SK-N-SH (cell line): ENCODE measurements around the gene TYW1B. TPM values are rescaled to one million over a fixed set of nuclear protein-coding genes. Genes with fewer than 3 reads are reported as not detected.
"Not testable (repeated sequence)": the region's sequence is repeated elsewhere in the genome, so short reads cannot be mapped to it uniquely, and the experiment has no call there.

Experiments used
- CTCF ChIA-PET: fragments of 300-600, 350-600 bp; formaldehyde crosslinking; extraction: SDS; loops from one replicate; lab custom pipeline; 2021; lab: Yijun Ruan, JAX
- POLR2A ChIA-PET: fragments of 350-600 bp; sonication (Branson Sonifier 250); formaldehyde crosslinking; extraction: SDS; loops from one replicate; lab custom pipeline; 2020; ENCODE audit warnings: antibody characterized with exemption, inconsistent platforms; lab: Yijun Ruan, JAX
- DNase-seq: peaks from one replicate; pipeline ENCODE4 v3.0.0; 2012
- H2AFZ ChIP-seq: fragments of 200-600 bp; sonication (generic); 2 replicates; pipeline ENCODE4 v1.8.1; 2016; ENCODE audit warnings: antibody characterized with exemption, mild to moderate bottlenecking, low read depth
- H3F3A ChIP-seq: fragments of 200-600 bp; sonication (generic); replicated peaks from 2 replicates; pipeline ENCODE3; 2016; ENCODE audit warnings: antibody characterized with exemption, mild to moderate bottlenecking; ENCODE audit not compliant: insufficient read depth
- H3K27ac ChIP-seq, 2 experiments: fragments of 200-500 bp in 1 of 2; fragments of 200-600 bp in 1 of 2; sonication (Bioruptor generic) in 1 of 2; sonication (generic), shearing (Covaris generic) in 1 of 2; 2 replicates each; pipeline versions ENCODE4 v1.5.1 to v1.6.1; 2014 to 2016; ENCODE audit warnings: low read depth in 2 of 2, inconsistent platforms in 1 of 2, low read length in 1 of 2, mild to moderate bottlenecking in 1 of 2, mixed read lengths in 1 of 2
- H3K27me3 ChIP-seq: fragments of 200-600 bp; sonication (generic), shearing (Covaris generic); 2 replicates; pipeline ENCODE4 v1.6.1; 2016; ENCODE audit warnings: mixed run types; ENCODE audit not compliant: insufficient read depth
- H3K36me3 ChIP-seq, 2 experiments: fragments of 200-500 bp in 1 of 2; fragments of 200-600 bp in 1 of 2; sonication (Bioruptor generic) in 1 of 2; sonication (generic) in 1 of 2; replicated peaks in 1 of 2; 2 replicates each; pipeline versions ENCODE3 to v1.5.1; 2014 to 2016; ENCODE audit warnings: low read length in 1 of 2, mild to moderate bottlenecking in 1 of 2; ENCODE audit not compliant: insufficient read depth in 2 of 2, control insufficient read depth in 1 of 2
- H3K4me1 ChIP-seq, 2 experiments: fragments of 200-500 bp in 1 of 2; fragments of 200-600 bp in 1 of 2; sonication (Bioruptor generic) in 1 of 2; sonication (generic), shearing (Covaris generic) in 1 of 2; 2 replicates each; pipeline versions ENCODE4 v1.5.1 to v1.6.1; 2014 to 2016; ENCODE audit warnings: low read depth in 1 of 2, low read length in 1 of 2, mixed run types in 1 of 2; ENCODE audit not compliant: insufficient read depth in 2 of 2, control insufficient read depth in 1 of 2
- H3K4me2 ChIP-seq: fragments of 200-600 bp; sonication (generic), shearing (Covaris generic); 2 replicates; pipeline ENCODE4 v1.6.1; 2017; ENCODE audit warnings: mixed run types
- H3K4me3 ChIP-seq, 2 experiments: fragments of 200-500 bp in 1 of 2; fragments of 200-600 bp in 1 of 2; sonication (Bioruptor generic) in 1 of 2; sonication (generic), shearing (Covaris generic) in 1 of 2; 2 replicates each; pipeline versions ENCODE4 v1.5.1 to v1.8.1; 2014 to 2016; ENCODE audit warnings: low read depth in 2 of 2, inconsistent platforms in 1 of 2, low read length in 1 of 2, mild to moderate bottlenecking in 1 of 2, mixed read lengths in 1 of 2, moderate library complexity in 1 of 2
- H3K79me2 ChIP-seq: fragments of 200-600 bp; sonication (generic); 2 replicates; pipeline ENCODE4 v1.8.1; 2017; ENCODE audit warnings: mild to moderate bottlenecking; ENCODE audit not compliant: insufficient read depth
- H3K9ac ChIP-seq: fragments of 200-600 bp; sonication (generic); 2 replicates; pipeline ENCODE4 v1.6.1; 2017; ENCODE audit warnings: mixed run types
- H3K9me2 ChIP-seq: fragments of 200-600 bp; sonication (generic); 2 replicates; pipeline ENCODE4 v1.6.1; 2017; ENCODE audit warnings: mixed run types
- H3K9me3 ChIP-seq: fragments of 200-600 bp; sonication (generic); 2 replicates; pipeline ENCODE4 v1.6.1; 2017; ENCODE audit warnings: mixed run types, mild to moderate bottlenecking, moderate library complexity
- H4K20me1 ChIP-seq: fragments of 200-600 bp; sonication (generic); 2 replicates; pipeline ENCODE4 v1.6.1; 2017; ENCODE audit warnings: mild to moderate bottlenecking, mixed run types; ENCODE audit not compliant: insufficient read depth
- CHD2 ChIP-seq: fragments of 150-350 bp; IDR thresholded peaks from 2 replicates; pipeline ENCODE4 v1.6.1; 2018; ENCODE audit warnings: low read length; ENCODE audit not compliant: partially characterized antibody
- ELF1 ChIP-seq: IDR thresholded peaks from 2 replicates; pipeline ENCODE4 v1.4.0; 2012
- FOSL2 ChIP-seq: IDR thresholded peaks from 2 replicates; pipeline ENCODE4 v1.4.0; 2012; ENCODE audit warnings: low read depth, mild to moderate bottlenecking, moderate library complexity, borderline replicate concordance
- GATA2 ChIP-seq: sonication (generic); formaldehyde crosslinking; IDR thresholded peaks from 2 replicates; pipeline ENCODE4 v1.5.0; 2020; ENCODE audit warnings: mild to moderate bottlenecking, missing genetic modification reagents
- MEF2A ChIP-seq: IDR thresholded peaks from 2 replicates; pipeline ENCODE4 v1.4.0; 2012; ENCODE audit warnings: low read depth, borderline replicate concordance
- NFIC ChIP-seq: IDR thresholded peaks from 2 replicates; pipeline ENCODE4 v1.4.0; 2012; ENCODE audit warnings: borderline replicate concordance
- NRF1 ChIP-seq: IDR thresholded peaks from 2 replicates; pipeline ENCODE4 v1.6.1; 2012; ENCODE audit warnings: low read depth, mild to moderate bottlenecking, low read length
- POLR2AphosphoS5 ChIP-seq: IDR thresholded peaks from 2 replicates; pipeline ENCODE4 v1.6.1; 2012; ENCODE audit warnings: low read depth, low read length
- RAD21 ChIP-seq: IDR thresholded peaks from 2 replicates; pipeline ENCODE4 v1.6.1; 2012; ENCODE audit warnings: mild to moderate bottlenecking, low read length
- RFX5 ChIP-seq: IDR thresholded peaks from 2 replicates; pipeline ENCODE4 v1.6.1; 2012; ENCODE audit warnings: mild to moderate bottlenecking, improper control_type of control experiment, low read length
- SIN3A ChIP-seq: IDR thresholded peaks from 2 replicates; pipeline ENCODE4 v1.6.1; 2012; ENCODE audit warnings: low read depth, mild to moderate bottlenecking, low read length, moderate library complexity, borderline replicate concordance
- TCF12 ChIP-seq: IDR thresholded peaks from 2 replicates; pipeline ENCODE4 v1.4.0; 2012
- TEAD4 ChIP-seq: IDR thresholded peaks from 2 replicates; pipeline ENCODE4 v1.4.0; 2012; ENCODE audit warnings: mild to moderate bottlenecking, borderline replicate concordance; ENCODE audit not compliant: insufficient read depth
- WGBS: methylation state at CpG from one replicate; pipeline ENCODE4 v1.1.6; 2017; ENCODE audit warnings: low lambda C conversion rate; 5-methylcytosine and 5-hydroxymethylcytosine counted together
- polyA plus RNA-seq, 3 experiments: library from polyadenylated mRNA; depleted of rRNA; stranded (reverse); fragments of >200 nt; gene quantifications; 2 replicates each; pipeline ENCODE4 v1.2.3, GENCODE V29; 2012
- TF ChIP-seq, protein P1 (sequence below): IDR thresholded peaks from 2 replicates; pipeline ENCODE4; 2012
- TF ChIP-seq, protein P2 (sequence below): fragments of 200-600 bp; sonication (generic); IDR thresholded peaks from 2 replicates; pipeline ENCODE4 v1.6.1; 2017; ENCODE audit warnings: antibody characterized with exemption, mild to moderate bottlenecking, moderate library complexity
- TF ChIP-seq, protein P3 (sequence below): IDR thresholded peaks from 2 replicates; pipeline ENCODE4 v1.4.0; 2012; ENCODE audit warnings: low read depth
- TF ChIP-seq, protein P4 (sequence below): fragments of 150-350 bp; IDR thresholded peaks from 2 replicates; pipeline ENCODE4 v1.6.1; 2017; ENCODE audit warnings: antibody characterized with exemption, low read length, low read depth, borderline replicate concordance
- TF ChIP-seq, protein P5 (sequence below): IDR thresholded peaks from 2 replicates; pipeline ENCODE4 v1.4.0; 2012; ENCODE audit warnings: low read depth, borderline replicate concordance

TYW1B gene
- polyA plus RNA-seq, 1 of the 3 experiments (the other 2 are of a cell fraction) = 1.4 TPM

DNA sequence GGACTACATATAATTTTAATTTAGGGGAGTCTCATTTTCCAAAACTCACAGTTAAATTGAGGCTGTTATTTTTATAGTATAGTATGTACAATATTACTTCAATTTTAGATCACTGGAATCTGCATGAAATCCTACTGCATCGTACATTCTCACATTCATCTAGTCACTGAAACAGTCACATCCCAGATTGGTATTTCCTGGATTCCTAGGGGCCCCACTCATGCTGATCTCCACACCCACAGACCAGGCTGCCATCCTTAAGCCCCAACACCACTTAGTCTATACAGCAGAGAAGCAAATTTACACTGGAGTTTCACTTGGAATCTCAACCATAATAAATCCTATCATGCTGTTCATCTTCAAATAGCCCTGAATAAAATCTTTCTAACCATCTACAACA is 26.4 kb downstream of the TYW1B start:
- H3K4me2 ChIP-seq = peak overlapping the region; percentile 42; the same call in 1 of the 2 replicates
- H3K4me1 ChIP-seq, H3K4me3 ChIP-seq, H4K20me1 ChIP-seq, DNase-seq, H3K9me2 ChIP-seq, H3K79me2 ChIP-seq, H2AFZ ChIP-seq, H3K27me3 ChIP-seq, CTCF ChIA-PET, POLR2A ChIA-PET, H3K9me3 ChIP-seq: not testable (repeated sequence)
- H3F3A ChIP-seq = peaks cover 23% of the 10 kb centered on the region
- TF ChIP-seq, protein P1, sequence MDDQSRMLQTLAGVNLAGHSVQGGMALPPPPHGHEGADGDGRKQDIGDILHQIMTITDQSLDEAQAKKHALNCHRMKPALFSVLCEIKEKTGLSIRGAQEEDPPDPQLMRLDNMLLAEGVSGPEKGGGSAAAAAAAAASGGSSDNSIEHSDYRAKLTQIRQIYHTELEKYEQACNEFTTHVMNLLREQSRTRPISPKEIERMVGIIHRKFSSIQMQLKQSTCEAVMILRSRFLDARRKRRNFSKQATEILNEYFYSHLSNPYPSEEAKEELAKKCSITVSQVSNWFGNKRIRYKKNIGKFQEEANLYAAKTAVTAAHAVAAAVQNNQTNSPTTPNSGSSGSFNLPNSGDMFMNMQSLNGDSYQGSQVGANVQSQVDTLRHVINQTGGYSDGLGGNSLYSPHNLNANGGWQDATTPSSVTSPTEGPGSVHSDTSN = 0 out of 2 replicates have a peak, but pooled peaks have one; percentile 3
- TF ChIP-seq ELF1 = peak; percentile 44; the same call in 1 of the 2 replicates
- H3K36me3 ChIP-seq = peaks cover 0 to 21% of the 10 kb centered on the region in 2 experiments
- 5% methylated on average over 1 of the region's 1 CpG for WGBS
- H3K27ac ChIP-seq = peak overlapping the region; percentile 45 to 78; a peak in 3 of 4 replicates
- H3K9ac ChIP-seq = peak overlapping the region; percentile 9; the same call in 1 of the 2 replicates

DNA sequence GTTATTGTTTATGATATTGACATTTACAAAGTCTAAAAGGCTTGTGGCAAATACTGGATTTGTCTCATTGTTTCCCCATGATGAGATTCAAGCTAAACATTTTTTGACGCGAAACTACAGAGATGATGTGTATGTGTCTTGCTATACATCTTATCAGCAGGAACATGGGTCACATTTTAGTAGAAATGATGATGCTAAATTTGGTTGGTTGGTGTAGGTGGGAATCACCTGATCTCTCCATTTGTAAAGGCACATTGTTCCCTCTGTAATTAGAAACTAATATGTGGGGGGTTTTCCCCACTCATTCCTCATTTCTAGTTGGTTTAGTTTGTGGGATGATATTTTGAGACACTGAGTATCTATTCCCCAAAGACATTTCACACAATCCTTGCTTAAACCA is 32.6 kb downstream of the TYW1B start:
- peaks cover 0 to 18% of the 10 kb centered on the region in 2 experiments for H3K36me3 ChIP-seq
- H3K4me3 ChIP-seq, H3K9ac ChIP-seq, POLR2A ChIA-PET, DNase-seq, H3K27ac ChIP-seq, H3F3A ChIP-seq, H3K4me1 ChIP-seq, H3K9me3 ChIP-seq, H2AFZ ChIP-seq, H3K9me2 ChIP-seq, H3K79me2 ChIP-seq, H4K20me1 ChIP-seq, CTCF ChIA-PET, H3K27me3 ChIP-seq, H3K4me2 ChIP-seq: not testable (repeated sequence)
- WGBS = 95% methylated on average over 2 of the region's 2 CpGs

DNA sequence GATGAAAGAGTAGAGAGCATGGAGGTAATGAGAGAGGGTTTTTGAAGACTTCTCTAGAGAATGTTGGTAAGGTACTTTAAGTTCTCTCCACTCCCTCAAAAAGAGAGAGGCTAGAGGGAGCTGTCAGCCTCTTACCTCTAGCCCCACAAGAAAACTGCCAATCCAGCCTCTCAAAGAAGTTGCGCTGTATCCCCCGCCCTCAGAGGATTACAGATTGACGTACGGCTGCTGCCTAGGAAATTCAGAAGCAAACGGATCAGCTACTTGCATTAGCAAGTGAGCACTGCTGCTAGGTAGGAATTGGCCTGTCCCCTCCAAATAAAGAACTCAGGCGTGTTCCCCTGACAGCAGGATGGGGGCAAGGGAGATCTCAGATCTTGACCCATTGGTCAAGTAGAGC is 34.2 kb downstream of the TYW1B start:
- peaks cover 0 to 12% of the 10 kb centered on the region in 2 experiments for H3K36me3 ChIP-seq
- H3F3A ChIP-seq = no peaks in the 10 kb centered on the region
- H3K79me2 ChIP-seq = no peaks in the 10 kb centered on the region
- H3K27me3 ChIP-seq = no peaks in the 10 kb centered on the region
- no peak overlapping the region for H3K4me2 ChIP-seq
- H3K9me3 ChIP-seq = no peaks in the 10 kb centered on the region
- CTCF ChIA-PET = no interaction called here
- POLR2A ChIA-PET = no interaction called here
- no peaks in the 10 kb centered on the region for H4K20me1 ChIP-seq
- no peak for DNase-seq
- 90% methylated on average over 6 of the region's 6 CpGs for WGBS
- no peak overlapping the region for H3K4me3 ChIP-seq
- no peak overlapping the region for H3K9ac ChIP-seq
- H3K9me2 ChIP-seq = no peaks in the 10 kb centered on the region
- no peak overlapping the region for H2AFZ ChIP-seq
- no peak overlapping the region for H3K27ac ChIP-seq
- H3K4me1 ChIP-seq = peaks cover 0 to 2% of the 10 kb centered on the region in 2 experiments; a peak in 1 of 4 replicates
- TF ChIP-seq, protein P2, sequence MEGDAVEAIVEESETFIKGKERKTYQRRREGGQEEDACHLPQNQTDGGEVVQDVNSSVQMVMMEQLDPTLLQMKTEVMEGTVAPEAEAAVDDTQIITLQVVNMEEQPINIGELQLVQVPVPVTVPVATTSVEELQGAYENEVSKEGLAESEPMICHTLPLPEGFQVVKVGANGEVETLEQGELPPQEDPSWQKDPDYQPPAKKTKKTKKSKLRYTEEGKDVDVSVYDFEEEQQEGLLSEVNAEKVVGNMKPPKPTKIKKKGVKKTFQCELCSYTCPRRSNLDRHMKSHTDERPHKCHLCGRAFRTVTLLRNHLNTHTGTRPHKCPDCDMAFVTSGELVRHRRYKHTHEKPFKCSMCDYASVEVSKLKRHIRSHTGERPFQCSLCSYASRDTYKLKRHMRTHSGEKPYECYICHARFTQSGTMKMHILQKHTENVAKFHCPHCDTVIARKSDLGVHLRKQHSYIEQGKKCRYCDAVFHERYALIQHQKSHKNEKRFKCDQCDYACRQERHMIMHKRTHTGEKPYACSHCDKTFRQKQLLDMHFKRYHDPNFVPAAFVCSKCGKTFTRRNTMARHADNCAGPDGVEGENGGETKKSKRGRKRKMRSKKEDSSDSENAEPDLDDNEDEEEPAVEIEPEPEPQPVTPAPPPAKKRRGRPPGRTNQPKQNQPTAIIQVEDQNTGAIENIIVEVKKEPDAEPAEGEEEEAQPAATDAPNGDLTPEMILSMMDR = no peak
- TF ChIP-seq RFX5 = no peak
- no peak for TF ChIP-seq CHD2
- no peak for TF ChIP-seq SIN3A
- no peak for TF ChIP-seq FOSL2
- TF ChIP-seq TEAD4 = no peak
- TF ChIP-seq, protein P3, sequence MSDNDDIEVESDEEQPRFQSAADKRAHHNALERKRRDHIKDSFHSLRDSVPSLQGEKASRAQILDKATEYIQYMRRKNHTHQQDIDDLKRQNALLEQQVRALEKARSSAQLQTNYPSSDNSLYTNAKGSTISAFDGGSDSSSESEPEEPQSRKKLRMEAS = no peak
- no peak for TF ChIP-seq NRF1
- TF ChIP-seq MEF2A = no peak
- TF ChIP-seq, protein P4, sequence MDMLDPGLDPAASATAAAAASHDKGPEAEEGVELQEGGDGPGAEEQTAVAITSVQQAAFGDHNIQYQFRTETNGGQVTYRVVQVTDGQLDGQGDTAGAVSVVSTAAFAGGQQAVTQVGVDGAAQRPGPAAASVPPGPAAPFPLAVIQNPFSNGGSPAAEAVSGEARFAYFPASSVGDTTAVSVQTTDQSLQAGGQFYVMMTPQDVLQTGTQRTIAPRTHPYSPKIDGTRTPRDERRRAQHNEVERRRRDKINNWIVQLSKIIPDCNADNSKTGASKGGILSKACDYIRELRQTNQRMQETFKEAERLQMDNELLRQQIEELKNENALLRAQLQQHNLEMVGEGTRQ = no peak
- TF ChIP-seq TCF12 = no peak
- no peak for TF ChIP-seq RAD21
- no peak for TF ChIP-seq NFIC
- TF ChIP-seq GATA2 (CRISPR knock-in tag) = no peak
- no peak for TF ChIP-seq POLR2AphosphoS5
- TF ChIP-seq, protein P5, sequence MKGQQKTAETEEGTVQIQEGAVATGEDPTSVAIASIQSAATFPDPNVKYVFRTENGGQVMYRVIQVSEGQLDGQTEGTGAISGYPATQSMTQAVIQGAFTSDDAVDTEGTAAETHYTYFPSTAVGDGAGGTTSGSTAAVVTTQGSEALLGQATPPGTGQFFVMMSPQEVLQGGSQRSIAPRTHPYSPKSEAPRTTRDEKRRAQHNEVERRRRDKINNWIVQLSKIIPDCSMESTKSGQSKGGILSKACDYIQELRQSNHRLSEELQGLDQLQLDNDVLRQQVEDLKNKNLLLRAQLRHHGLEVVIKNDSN = no peak
